Fibroblast of the aortic adventitia (primary cell): ENCODE results near the gene PTPA. TPM values are rescaled to one million over a fixed set of nuclear protein-coding genes. Genes with fewer than 3 reads are reported as not detected.

ENCODE experiments used
- DNase-seq: peaks from one replicate; pipeline ENCODE4 v3.0.0-alpha.2; 2010; ENCODE audit warnings: low read depth
- H3K4me3 ChIP-seq: 2 replicates; pipeline ENCODE4 v1.5.1; 2011; ENCODE audit warnings: low read depth, mild to moderate bottlenecking, control low read depth, low read length, moderate library complexity
- total RNA-seq: library from RNA; depleted of rRNA; stranded (reverse); fragments of >200 nt; gene quantifications from 2 replicates; pipeline ENCODE4 v1.2.3, GENCODE V29; 2012; ENCODE audit warnings: low replicate concordance
- TF ChIP-seq, protein P1 (sequence below): IDR thresholded peaks from 2 replicates; pipeline ENCODE4 v1.5.1; 2011; ENCODE audit warnings: mild to moderate bottlenecking, low read length, control low read depth, inconsistent platforms; ENCODE audit not compliant: insufficient read depth

The PTPA gene
- total RNA-seq, 1 donor = 91.5 TPM

DNA sequence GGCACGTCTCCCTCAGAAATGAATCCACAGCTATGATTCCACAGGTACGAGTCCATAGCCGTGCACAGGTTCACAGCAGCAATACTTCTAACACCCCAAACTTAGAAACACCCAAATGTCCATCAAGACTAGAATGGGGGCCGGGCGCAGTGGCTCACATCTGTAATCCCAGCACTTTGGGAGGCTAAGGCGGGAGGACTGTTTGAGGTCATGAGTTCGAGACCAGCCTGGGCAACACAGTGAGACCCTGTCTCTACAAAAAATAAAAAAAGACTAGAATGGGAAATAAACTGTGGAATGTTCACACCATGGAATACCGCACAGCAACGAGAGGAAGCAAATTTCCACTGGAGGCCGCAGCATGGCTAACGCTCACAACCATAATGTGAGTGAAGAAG lies 34.6 kb upstream of the PTPA start:
- TF ChIP-seq, protein P1, sequence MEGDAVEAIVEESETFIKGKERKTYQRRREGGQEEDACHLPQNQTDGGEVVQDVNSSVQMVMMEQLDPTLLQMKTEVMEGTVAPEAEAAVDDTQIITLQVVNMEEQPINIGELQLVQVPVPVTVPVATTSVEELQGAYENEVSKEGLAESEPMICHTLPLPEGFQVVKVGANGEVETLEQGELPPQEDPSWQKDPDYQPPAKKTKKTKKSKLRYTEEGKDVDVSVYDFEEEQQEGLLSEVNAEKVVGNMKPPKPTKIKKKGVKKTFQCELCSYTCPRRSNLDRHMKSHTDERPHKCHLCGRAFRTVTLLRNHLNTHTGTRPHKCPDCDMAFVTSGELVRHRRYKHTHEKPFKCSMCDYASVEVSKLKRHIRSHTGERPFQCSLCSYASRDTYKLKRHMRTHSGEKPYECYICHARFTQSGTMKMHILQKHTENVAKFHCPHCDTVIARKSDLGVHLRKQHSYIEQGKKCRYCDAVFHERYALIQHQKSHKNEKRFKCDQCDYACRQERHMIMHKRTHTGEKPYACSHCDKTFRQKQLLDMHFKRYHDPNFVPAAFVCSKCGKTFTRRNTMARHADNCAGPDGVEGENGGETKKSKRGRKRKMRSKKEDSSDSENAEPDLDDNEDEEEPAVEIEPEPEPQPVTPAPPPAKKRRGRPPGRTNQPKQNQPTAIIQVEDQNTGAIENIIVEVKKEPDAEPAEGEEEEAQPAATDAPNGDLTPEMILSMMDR = no peak
- no peak for DNase-seq

DNA sequence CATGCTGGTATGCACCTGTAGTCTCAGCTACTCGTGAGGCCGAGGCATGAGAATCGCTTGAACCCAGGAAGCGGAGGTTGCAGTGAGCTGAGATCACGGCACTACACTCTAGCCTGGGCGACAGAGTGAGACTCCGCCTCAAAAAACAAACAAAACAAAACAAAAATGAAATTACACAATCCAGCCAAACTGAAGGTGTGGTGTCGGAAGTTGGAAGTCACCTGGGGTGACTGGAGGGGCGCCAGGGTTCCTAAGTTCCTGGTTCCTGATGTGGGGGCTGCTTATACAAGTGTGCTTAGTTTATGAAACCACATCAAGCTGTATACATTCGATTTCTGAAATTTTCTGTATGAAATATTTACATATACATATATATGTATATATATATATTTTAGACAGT lies 34.0 kb upstream of the PTPA start:
- H3K4me3 ChIP-seq = no peak overlapping the region
- no peak for DNase-seq
- TF ChIP-seq, protein P1 = no peak

More for the DNA sequence above, 34.6 kb upstream of the PTPA start:
- no peak overlapping the region for H3K4me3 ChIP-seq

- TF ChIP-seq, protein P1 = no peak
- H3K4me3 ChIP-seq = no peak overlapping the region
- no peak for DNase-seq
Measured at GRCh38 chr9:129078691-129079503, 32.3 kb upstream of the PTPA start.

DNA sequence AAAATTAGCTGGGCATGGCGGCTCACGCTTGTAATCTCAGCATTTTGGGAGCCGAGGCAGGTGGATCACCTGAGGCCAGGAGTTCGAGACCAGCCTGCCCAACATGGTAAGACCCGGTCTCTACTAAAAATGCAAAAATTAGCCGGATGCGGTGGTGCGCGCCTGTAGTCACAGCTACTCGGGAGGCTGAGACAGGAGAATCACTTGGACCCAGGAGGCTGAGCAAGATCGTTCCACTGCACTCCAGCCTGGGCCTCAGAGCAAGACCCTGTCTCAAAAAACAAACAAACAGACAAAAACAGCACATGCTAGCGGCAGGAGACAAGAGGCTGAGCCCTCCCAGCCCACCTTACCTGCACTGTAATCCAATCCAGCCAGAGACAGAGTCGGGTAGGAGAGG lies 31.4 kb upstream of the PTPA start:
- TF ChIP-seq, protein P1 = no peak
- no peak for DNase-seq
- no peak overlapping the region for H3K4me3 ChIP-seq

DNA sequence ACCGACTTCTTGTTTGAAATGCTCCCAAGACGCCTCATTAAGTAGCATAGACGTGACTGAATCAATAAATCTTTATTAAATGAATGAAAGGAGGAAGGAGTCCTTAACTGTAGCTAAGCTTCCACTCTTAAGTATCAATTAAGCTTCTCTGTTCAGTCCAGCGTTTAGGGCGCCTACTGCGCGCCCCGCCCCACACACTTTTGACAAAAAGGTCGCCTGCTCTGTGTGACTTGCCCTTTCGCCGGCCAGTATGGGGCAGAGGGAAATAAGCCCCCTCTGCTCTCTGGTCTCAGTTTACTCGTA lies 31.0 kb upstream of the PTPA start:
- DNase-seq = no peak
- peak overlapping the region; percentile 78 for H3K4me3 ChIP-seq
- TF ChIP-seq, protein P1 = no peak

DNA sequence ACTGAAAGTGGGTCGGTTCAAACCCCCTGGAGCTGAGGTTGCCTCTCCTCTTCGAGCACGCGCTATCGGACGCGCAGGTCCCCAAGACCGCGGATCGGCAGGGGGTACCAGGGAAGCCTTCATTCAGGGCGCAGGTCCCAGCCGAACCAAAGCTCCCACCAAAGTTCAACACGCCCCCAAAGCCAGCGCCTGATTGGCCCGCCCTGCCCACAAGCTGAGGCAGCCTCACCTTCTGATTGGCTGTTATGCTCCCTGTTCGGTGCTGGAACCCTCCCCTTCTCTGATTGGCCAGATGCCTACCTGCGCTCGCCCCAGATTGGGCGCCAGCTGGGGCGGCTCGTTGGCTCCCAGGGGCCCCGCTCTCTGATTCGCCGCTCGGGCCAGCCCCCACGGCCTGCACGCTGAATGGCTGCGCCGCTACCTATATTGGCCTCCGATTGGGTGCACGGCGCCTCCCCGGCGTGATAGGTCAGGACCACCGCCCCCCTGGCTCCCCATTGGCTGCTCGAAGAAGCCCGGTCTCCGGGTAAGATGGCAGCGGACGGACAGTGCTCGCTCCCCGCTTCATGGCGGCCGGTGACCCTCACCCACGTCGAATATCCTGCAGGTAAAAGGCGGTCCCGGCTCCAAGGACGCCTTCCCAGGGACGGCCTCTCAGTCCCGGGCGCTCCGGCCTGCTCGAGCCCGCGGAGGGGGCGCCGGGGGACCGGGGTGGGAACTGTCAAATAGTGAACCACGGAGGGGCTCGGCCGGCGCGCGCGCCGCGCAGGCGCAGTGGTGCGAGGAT lies 30.4 kb upstream of the PTPA start, which contains the start of gene DOLPP1:
DOLPP1 (plus strand) TSS at position 511 of the 787 bp plus-strand sequence; CDS start at position 532, 21 bp downstream.
- DNase-seq = peak; percentile 99
- TF ChIP-seq, protein P1 = no peak
- peak within 1 kb of the TSS; percentile 89 for H3K4me3 ChIP-seq
